Chondrocyte (in vitro differentiated cells): Measurements from ENCODE around the gene GPATCH8. TPM values are rescaled to one million over a fixed set of nuclear protein-coding genes. Genes with fewer than 3 reads are reported as not detected.
A peak's percentile ranks its signal among the peaks of the same experiment; 100 is the strongest.

Source experiments
- DNase-seq: peaks from one replicate; pipeline ENCODE4 v3.0.0; 2021; ENCODE audit warnings: mixed read lengths, low spot score
- H3K27ac Mint-ChIP-seq: one replicate; pipeline ENCODE4 v1.8.0; 2021; ENCODE audit warnings: mild to moderate bottlenecking, moderate library complexity, mixed read lengths; ENCODE audit not compliant: unreplicated experiment
- H3K27me3 Mint-ChIP-seq: 2 replicates; pipeline ENCODE4 v1.8.0; 2021; ENCODE audit warnings: low read depth, mixed read lengths
- H3K36me3 Mint-ChIP-seq: 2 replicates; pipeline ENCODE4 v1.8.0; 2021; ENCODE audit warnings: low read depth, mixed read lengths
- H3K4me1 Mint-ChIP-seq: 2 replicates; pipeline ENCODE4 v1.8.0; 2021; ENCODE audit warnings: low read depth, mild to moderate bottlenecking, mixed read lengths
- H3K4me3 Mint-ChIP-seq: one replicate; pipeline ENCODE4 v1.8.0; 2021; ENCODE audit warnings: mild to moderate bottlenecking, moderate library complexity, mixed read lengths; ENCODE audit not compliant: unreplicated experiment
- H3K9me3 Mint-ChIP-seq: 2 replicates; pipeline ENCODE4 v1.8.0; 2021; ENCODE audit warnings: low read depth, mixed read lengths
- CTCF ChIP-seq: fragments of 200-600 bp; sonication (generic); IDR thresholded peaks from 2 replicates; pipeline ENCODE4 v1.5.0; 2021; ENCODE audit warnings: antibody characterized with exemption, mild to moderate bottlenecking, moderate library complexity
- total RNA-seq: library from RNA; stranded (reverse); gene quantifications from 3 replicates; pipeline ENCODE4 v1.2.1, GENCODE V29; 2021

GPATCH8 gene
- total RNA-seq, 1 donor from 2014 or later = 31.1 TPM

GRCh38 chr17:44355642-44356099, 147.5 kb downstream of the GPATCH8 start:
- no peak for TF ChIP-seq CTCF
- peak; percentile 84 for DNase-seq
- Mint-ChIP-seq H3K9me3 (no peaks in the 10 kb centered on the region), H3K27me3 (no peaks in the 10 kb centered on the region), H3K4me3 (no peak overlapping the region), H3K27ac (no peak overlapping the region), H3K4me1 (peaks cover 4% of the 10 kb centered on the region), H3K36me3 (peaks cover 5% of the 10 kb centered on the region)

DNA sequence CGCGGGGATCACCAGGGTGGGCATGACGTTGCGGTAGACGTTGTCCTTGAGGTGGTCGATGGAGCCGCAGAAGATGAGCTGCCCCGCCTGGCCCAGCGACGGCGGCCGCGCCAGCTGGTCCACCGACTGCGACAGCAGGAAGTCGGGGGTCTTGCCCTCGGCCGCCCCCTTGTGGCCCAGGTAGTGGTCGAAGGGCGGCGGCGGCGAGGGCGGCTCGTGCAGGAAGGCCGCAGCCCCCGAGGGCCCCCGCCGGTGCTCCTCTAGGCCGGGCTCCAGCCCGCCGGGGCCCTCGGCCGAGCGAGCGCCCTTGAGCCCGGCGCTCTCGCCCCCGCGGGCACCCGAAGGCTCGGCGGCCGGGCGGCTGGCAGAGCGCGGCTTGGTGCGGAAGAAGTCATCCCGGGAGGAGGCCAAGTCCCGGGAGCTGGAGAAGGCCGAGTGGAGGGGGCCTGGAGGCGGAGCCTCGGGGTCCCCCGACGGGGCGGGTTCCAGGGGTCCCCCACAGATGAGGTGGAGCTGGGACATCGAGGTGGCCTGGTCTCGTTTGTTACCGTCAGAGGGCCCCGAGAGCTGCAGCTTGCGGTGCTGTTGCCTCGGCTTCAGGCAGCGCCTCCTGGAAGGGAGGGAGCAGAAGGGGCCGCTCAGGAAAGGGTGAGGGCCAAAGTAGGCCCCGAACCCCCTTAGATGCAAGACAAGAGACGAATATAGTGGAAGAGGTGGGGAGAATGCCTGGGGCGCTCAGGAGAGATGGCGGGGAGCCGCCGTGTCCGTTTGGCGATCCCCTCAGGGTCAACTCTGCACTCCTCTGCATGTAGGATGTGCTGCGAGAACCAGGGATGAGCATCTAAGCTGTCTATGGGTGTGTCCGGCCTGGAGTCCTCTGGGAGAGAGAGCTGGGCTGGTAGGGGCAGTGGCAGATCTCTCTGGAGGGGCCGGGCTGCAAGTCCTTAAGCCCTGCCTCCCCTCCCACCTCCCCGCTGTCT, 148.3 kb downstream of the GPATCH8 start:
- Mint-ChIP-seq H3K4me3 (peak overlapping the region; percentile 16), H3K36me3 (peaks cover 5% of the 10 kb centered on the region), H3K27ac (no peak overlapping the region), H3K4me1 (no peaks in the 10 kb centered on the region), H3K9me3 (no peaks in the 10 kb centered on the region), H3K27me3 (no peaks in the 10 kb centered on the region)
- DNase-seq = no peak
- peak; percentile 69 for TF ChIP-seq CTCF

- no peaks in the 10 kb centered on the region for H3K4me1 Mint-ChIP-seq
- no peak overlapping the region for H3K27ac Mint-ChIP-seq
- H3K4me3 Mint-ChIP-seq = no peak overlapping the region
- H3K36me3 Mint-ChIP-seq = peaks cover 5% of the 10 kb centered on the region
- no peak for TF ChIP-seq CTCF
- no peak for DNase-seq
- no peaks in the 10 kb centered on the region for H3K27me3 Mint-ChIP-seq
- H3K9me3 Mint-ChIP-seq = no peaks in the 10 kb centered on the region
Observed at GRCh38 chr17:44353672-44354331, 149.4 kb downstream of the GPATCH8 start.

DNA sequence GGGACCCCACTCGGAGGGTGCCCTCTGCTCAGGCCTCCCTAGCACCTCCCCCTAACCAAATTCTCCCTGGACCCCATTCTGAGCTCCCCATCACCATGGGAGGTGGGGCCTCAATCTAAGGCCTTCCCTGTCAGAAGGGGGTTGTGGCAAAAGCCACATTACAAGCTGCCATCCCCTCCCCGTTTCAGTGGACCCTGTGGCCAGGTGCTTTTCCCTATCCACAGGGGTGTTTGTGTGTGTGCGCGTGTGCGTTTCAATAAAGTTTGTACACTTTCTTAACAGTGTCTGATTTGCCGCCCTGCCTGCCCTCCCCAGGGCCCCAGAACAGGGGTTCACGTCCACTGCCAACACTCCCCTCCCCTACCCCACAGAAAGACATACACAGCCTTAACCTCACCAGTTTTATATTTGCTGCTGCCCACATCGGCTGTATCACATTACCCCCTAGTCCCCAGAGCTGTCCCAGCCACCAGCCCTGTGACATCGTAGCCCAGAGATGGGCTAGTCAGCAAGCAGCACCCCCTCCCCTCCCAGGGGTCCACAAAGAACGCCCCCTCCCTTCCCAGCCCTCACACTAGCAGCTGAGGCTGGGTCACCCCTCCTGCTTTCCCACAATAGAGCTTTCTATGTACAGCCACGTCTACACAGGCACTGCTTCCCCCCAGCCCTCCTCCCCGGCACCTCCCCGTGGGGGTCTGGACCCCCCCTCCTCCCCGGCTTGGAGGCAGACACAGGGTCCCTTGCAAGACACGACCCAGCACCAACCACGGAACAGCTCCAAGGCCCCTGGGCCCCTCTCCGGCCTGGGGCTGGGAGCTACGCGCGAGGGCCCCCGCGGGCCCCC, 150.2 kb downstream of the GPATCH8 start:
- TF ChIP-seq CTCF = no peak
- no peaks in the 10 kb centered on the region for H3K9me3 Mint-ChIP-seq
- H3K4me1 Mint-ChIP-seq = no peaks in the 10 kb centered on the region
- peaks cover 5% of the 10 kb centered on the region for H3K36me3 Mint-ChIP-seq
- H3K27me3 Mint-ChIP-seq = no peaks in the 10 kb centered on the region
- peak overlapping the region; percentile 49 for H3K27ac Mint-ChIP-seq
- DNase-seq = no peak
- no peak overlapping the region for H3K4me3 Mint-ChIP-seq
